Stimulated activated CD4-positive, alpha-beta T cell treated with anti-CD3 and anti-CD28 coated beads, TNF-alpha, amount 100 ng/mL, for 24 hours (primary cell): ENCODE measurements around the gene KIF1A.

Source experiments
- DNase-seq, 3 experiments: peaks; one replicate each; pipeline ENCODE4 v3.0.0-alpha.2; 2020; ENCODE audit warnings: low read depth in 3 of 3

KIF1A gene

DNA sequence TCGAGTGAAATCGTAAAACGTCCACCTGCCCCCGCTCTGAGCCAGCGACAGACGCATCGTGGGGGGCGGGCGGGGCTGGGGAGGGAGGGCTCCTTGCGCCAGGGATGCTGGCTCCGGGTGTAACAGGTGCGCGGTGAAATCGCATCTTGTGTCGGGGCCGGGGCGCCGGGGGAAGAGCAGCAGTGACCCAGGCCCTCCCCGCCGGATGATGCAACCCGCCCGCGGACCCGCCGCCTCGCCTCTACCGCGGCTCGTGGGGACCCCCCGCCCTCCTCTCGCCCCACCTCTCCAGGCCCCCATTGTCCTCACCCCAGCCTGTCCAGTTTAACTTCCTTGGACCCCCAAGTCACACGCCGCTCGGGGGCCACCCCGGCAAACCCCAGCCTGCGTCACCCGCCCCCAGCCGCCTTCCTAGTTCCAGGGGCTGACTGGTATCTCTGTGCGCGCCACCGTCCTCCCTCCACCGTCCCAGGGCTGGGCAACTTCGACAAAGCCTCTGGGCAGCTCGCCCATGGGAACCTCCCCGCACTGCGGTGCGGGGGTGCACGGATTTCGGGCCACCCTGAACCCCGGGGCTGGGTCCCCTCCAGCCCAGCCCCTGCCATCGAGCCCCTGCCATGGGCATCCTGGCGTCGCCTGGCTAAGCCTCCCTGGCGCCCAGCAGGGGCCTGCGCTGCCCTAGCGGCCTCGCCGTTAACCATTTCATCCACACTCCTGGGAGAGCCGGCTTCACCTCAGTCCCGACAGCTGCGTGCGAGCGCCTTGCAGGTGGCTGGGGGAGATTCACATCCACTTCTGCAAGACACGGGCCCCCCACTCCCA is 799 bp upstream of the KIF1A start:
- no peak for DNase-seq

DNA sequence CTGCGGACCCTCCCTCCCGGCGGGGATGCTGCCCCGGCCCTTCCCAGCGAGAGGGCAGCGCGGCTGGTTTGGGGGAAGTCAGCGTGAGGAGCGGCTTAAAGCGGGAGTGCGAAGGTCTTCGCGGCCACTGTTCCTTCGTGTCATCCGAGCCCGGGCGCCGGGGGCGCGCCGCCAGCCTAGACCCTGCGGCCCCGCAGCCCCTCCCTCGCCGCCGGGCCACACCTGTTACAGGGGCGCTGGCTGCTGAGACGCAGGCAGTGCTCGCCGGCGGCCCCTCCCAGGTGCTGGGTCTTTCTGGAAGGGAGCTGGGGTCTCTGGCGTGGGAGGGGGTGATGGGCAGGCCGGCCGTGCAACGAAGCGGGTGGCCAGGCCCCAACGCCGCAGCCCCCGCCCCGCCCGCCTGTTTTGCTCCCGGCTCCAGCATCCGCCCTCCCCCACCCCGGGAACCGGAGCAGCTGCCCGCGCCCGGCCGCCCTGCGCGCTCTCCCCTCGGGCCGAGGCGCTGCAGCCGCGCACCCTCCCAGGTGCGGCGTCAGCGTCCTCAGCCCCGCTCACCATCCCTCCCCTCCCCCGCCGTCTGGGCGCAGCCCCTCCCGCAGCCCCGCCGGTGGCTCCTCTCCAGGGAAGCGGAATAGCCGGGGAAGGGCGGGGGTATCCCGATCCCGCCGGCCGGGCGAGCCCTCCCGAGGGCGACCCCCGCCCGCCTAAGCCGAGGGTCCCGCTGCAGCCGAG is 727 bp downstream of the KIF1A start:
- DNase-seq = no peak

DNA sequence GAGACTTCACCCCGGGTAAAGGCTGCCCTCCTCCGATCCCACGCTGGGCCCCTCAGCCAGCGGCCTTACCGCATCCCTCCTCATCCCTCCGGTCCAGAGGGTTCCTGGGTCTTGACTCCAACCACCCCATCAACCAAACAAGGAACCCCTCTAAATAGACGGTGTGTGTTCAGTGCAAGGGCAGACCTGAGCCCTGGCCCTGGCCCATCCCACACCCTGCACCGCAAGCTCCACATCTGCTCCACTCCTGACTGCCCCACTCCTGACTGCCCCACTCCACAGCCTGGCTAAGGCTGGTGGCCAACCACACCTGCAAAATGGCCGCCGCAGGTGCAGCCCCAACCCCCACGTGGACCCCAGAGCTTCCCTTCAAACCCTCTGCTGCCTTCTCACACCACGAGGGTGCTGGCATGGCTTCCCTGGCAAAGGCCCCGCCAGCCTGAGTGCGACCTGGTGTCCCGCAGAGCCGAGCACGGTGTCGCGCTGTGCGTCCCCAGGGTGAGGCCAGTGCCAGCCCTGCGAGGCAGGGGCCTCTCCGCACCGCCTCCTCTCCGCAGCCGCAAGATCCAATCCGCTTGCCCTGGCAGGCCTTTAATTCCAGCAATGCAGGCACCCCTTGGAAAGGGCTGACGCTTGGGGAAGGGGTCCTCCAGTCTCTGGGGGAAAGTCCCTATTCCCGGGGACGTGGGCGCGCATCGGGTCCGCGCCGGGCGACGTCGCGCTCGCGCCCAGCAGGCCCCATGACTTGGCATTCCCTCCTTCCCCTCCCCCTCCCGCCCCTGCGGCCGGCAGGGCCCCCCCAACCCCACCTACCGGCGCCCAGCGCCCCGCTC is 1.5 kb downstream of the KIF1A start:
- no peak for DNase-seq

DNA sequence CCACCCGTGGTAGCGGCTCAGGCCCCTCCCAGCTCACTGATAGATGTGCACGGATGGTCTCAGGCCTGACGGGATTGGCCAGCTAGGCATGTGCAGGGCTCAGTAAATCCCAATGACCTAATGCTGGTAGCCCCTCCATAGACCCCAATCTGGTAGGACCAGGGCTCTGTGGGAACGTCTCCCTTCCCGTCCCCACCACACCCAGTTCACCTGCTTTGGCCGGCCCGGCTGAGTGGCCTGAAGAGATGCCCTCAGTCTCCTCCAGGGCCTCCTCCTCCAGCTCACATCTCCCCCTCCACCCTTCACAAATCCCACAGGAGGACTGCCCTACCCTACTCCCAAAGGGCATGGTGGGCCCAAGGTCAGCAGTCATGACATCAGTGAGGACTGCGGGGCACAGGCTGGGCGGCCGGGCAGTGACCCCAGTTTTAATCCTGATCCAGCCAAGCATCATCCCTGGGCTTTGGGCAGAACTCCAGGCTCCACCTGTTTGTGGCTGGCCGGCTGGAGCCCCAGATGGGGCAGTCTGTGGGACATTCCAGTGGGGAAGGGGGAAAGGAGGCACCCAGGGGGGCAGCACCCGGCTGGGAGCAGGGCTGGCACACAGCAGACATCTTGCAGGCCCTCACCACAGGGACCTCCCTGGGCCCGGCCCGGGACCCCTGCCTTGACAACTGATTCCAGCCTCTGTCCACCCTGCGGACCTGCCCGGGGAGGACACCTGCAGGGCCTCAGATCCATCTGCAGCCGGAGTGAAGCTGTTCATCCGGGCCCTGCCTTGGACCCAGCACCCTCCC is 2.3 kb downstream of the KIF1A start:
- no peak for DNase-seq

DNA sequence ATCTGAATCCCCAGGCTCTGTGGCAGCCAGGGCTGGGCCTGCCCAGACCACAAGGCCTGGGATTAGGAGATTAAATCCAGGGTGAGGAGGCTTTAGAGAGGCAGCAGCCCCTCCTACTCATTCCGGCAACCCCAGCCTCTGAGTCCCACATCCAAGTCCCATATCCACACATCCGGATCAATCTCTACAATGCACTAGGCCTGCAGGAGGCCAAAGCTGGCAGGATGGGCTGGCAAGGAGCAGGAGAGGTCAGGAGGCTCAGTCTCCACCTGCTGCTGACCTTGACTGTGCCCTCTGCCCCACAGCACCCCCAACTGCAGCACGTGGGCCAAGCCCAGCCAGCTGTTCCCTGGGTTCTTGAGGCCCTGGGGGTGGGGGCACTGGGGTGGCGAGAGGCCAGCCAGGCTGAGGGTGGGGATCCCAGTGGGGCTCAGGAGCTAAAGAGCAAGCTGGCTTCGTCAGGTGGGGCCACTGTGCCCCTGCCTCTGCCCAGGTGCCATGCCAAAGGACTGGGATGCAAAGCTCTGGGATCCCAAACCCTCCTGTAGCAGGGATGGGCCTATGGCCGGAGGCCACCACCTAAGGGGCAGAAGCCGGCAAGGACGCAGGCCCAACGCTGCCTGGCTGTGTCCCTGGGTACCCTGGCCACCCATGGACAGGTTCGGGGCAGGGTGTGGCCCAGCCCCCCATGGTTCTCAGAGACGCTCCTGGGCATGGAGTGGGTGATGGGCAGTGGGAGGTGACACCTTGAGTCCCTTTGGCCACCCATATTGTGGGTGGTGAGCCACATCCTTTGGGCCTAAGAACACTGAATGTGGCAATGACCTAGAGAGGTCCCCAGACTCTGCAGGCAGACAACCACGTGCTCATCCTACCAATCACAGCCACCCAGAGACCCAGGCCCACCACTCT is 3.2 kb downstream of the KIF1A start:
- no peak for DNase-seq

DNA sequence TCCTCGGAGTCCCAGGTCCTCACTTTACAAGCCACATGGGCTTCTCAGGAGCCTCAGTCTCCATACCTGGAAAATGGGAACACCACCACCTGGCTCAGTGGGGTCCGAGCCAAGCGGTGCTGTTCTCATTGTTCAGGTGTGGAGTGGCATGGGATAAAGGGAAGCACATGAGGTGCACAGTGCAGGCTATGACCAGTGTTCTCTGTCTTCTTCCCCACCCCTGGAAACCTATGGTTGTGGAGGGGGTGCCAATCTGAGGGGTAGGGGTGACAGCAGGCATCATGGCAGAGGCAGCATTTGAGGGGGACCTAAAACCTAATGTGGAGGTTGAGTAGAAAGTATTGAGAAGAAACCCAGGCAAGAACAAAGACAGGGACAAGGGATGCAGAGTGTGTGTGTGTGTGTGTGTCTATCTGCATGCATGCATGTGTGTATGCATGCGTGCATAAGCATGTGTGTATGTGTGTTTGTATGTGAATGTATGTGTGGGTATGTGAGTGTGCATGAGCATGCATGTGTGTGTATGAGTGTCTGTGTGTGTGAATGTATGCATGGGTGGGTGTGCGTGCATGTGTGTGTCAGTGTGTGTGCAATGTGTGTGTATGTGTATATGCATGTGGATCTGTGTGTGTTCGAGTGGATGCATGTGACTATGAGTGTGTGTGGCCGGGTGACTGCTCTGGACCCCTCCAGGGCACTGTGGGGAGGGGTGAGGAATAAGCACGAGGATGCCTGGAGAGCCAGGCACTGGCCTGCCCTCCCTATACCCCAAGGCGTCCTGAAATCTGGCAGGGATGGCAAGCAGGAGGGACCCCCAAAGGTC is 4.0 kb downstream of the KIF1A start:
- no peak for DNase-seq

DNA sequence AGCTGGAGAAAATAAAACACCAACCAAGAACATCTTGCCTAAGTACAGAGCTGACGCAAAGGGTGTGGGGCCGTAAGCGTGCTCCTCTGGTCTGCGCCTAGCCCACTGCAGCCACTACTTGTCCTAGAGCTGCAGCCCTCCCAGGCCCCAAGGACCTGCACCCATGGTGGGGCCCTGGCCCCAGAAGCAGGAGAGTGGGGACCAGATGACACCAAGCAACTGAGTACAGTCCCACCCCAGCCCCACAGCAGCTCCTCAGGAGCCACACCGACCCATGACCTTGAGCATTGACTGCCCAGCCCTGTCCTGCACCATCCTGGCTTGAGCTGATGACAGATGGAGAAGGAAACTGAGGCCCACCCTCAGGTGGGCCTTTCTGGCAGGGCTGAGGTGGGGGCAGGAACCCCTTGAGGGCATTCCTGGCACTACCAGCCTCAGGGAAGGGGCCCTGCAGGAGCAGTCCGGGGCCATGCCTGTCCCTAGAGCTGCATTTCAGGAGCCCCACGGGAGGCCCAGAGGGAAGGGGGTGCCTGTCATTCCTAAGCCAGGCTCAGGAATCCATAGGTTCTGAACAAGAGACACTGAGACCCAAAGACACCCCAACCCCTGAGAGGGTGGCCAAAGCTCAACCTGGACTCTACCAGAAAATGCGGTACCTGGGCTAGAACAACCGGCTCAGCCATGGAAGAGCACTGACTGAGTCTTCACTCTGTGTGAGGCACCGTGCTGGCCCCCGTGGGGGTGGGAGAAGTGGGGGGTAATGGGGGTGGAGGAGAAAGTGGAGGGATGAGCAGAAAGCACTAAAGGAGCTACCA is 4.9 kb downstream of the KIF1A start:
- DNase-seq = no peak

DNA sequence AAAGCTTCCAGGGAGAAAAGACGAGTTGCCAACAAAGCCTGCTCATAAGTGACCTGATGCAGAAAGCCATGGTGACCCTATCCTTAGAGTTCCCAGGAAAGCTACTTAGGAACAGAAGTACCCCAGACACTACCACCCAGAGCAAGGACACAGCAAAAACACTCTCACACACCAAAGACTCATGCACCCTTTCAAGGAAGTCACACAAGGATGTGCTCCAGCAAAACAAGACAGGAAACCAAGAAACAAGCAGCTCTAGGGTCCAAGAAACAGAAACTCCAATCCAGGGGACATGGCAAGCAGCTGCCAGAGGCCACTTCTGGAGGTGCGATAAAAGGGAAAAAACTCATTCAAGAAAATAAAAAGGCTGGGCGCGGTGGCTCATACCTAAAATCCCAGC is 5.7 kb downstream of the KIF1A start:
- no peak for DNase-seq

DNA sequence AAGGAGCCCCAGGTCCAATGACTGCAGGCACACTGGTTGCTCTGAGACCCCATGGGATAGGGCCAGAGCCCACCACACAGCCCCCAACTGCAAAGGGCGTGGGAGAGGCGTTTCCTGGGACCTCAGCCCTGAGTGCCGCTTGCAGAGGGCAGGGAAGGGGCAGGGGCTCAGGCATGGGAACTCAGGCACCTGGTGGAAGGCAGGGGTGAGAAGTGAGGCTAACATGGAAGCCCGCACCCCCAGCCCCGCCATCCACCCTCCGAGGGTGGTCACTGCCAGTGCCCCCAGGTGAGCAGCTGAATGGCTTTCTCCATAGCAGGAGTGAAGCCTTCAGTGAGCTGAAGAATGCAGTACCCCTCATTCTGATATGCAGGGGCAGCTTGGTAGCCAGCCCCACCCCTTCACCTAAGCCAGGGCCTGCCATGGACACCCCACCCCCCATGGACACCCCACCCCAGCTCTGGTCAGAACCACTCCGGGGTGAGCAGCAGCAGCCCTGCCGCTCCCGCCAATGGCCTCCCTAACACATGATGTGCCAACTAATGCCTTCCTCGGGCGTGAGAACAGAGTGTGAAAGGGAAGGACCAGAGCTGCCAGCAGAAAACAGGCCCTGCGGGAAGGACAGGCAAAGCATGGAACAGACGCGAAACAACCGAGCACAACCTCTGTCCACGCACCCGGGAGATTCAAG is 6.6 kb downstream of the KIF1A start:
- no peak for DNase-seq

DNA sequence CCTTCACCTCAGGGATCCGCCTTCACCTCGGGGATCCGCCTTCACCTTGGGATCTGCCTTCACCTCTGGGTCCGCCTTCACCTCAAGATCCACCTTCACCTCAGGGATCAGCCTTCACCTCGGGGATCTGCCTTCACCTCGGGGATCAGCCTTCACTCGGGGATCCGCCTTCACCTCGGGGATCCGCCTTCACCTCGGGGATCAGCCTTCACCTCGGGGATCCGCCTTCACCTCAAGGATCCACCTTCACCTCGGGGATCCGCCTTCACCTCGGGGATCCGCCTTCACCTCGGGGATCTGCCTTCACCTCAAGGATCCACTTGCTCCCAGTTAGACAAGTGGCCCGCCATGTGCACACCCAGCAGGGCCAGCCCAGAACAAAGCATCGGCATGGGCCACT is 7.3 kb downstream of the KIF1A start:
- DNase-seq = no peak

DNA sequence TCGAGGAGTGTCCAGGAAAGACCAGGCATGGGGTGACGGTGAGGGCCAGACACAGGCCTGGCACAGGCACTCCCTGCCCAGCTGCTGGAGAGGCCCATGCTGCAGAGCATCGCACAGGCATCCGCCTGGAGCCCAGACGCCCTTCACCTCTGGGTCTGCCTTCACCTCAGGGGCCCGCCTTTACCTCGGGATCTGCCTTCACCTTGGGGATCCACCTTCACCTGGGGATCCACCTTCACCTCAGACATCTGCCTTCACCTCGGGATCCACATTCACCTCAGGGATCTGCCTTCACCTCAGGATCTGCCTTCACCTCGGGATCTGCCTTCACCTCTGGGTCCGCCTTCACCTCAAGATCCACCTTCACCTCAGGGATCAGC is 7.7 kb downstream of the KIF1A start:
- no peak for DNase-seq

DNA sequence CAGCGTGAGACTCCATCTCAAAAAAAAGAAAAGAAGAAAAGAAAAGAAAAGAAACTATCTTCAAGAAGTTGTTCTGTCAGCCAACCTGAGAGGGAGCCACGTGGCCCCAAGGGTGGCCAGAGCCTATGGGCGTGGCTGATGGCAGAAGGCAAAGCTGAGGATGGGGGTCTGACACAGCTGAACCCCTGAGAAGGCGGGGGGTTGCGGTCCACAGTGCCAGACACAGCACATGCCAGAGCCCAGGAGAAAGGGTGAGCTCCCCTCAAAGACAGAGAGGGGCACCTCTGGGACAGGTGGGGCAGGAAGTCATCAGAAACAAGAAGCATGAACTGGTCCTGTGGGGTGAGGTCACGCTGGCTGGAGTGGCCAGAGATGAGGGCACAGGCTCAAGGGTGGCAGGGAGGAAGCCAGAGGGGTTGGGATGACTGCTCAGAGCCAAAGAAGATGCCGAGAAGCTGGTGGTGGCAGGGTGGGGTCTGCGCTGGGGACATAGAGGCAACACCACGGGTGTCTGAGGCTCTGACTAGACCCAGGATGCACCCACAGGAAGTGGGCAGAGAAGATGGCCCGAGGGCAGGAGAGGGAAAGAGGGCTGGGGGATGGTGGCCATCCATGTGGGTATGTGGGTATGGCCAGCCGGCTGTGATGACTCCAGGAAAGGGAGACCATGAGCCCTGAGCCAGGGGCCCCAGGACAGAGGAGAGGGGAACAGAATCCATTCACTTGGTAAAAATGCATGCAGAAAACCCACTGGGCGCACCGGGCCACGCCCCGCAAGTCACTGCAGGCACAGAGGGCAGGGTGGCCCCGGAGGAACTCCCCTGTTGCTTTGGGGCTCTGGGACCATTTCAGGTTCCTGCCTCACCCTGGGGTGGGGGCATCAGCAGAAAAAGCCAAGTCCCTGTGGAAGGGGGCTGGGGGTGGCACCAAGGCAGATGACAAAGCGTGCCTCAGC is 8.4 kb downstream of the KIF1A start:
- DNase-seq = no peak

DNA sequence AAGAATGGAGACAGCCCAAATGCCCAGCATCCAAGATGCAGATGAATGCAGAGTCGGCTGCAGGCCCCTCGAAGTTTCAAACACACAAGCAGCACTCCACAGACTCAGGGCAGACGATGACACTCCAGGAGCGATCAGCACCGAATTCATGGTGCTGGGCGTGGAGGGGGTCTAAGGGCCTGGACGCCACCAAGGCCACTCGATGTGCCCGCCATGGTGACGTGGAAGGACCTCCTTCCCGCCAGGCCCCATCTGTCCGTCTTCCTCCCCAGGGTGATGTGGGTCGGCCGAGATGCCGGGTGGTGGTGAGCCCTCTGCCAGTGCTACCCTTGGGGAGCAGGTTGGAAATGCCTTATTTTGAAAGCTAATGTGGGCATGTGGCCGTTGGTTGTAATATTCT is 9.4 kb downstream of the KIF1A start:
- no peak for DNase-seq

DNA sequence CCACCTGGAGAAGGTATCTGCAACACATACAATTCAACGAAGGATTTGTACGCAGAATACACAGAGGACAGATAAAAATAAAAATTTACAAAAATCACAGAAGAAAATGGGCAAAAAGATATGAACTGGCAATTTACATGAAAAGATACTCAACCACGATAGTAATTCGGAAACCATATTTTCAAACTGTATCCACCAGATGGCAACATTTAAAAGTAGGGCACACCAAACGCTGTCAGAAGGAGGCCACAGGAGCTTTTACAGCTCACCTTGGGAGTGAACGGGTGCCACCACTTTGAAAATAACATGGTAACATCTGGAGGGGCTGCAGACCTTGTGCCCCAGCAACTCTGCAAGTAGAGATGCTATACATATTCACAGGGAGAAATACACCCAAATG is 9.8 kb downstream of the KIF1A start:
- DNase-seq = no peak

DNA sequence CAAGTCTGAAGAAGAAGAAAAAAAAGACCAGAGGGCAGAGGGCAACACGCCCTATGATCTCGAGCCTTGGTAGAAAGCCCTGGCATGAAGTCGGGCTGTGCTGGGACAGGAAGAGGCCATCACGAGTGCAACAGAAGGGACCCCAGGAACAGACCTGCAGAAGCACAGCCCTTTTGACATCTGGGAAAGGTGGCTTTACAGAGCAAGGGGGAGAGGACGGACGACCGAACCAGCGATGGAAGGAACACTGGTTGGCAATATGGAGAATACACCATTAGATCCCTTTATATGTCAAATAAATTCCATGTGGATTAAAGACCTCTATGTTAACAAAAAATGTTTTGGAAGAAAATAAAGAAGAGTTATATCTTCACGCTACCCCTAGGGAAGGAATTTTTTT is 10.7 kb downstream of the KIF1A start:
- DNase-seq = no peak

DNA sequence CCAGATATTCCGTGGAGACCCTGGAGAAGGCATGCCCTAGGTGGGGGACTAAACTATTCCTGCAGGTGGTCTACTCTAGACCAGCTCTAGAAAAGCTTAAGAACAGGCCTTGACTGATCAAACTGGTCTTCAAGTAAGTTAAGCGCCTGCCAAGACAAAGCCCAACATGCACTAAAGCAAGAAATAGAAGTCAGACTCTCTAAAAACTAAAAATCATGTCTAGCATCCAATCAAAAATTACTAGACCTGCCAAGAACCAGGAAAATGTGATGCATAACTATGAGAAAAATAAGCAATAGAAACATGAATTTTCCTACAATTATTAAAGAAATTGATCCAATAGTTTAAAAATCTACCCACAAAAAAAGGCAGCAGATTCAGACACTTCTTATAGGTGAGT is 13.6 kb downstream of the KIF1A start:
- no peak for DNase-seq

DNA sequence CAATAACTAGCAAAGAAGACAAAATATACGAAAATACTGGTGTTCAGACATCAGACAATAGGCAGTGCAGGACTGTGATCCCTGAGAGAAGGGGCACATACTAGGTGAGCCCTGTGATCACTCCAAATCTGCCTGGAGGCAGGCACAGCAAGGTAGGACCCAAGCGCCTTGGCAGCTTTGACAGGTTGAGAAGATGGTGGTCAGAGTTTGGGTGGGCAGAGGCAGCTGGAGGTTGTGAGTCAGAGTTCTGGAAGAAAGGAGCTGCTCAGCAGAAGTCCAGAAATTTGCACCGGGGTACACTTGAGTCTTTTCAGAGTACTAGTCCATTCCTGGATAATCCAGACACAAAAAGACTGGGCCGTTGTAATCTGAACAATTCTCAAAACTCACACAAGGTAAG is 14.0 kb downstream of the KIF1A start:
- DNase-seq = no peak
